Measurements from ENCODE around the gene TNS4.

GRCh38 chr17:40532520-40533253 lies 31.3 kb upstream of the TNS4 start:
- TF ChIP-seq, protein P1, sequence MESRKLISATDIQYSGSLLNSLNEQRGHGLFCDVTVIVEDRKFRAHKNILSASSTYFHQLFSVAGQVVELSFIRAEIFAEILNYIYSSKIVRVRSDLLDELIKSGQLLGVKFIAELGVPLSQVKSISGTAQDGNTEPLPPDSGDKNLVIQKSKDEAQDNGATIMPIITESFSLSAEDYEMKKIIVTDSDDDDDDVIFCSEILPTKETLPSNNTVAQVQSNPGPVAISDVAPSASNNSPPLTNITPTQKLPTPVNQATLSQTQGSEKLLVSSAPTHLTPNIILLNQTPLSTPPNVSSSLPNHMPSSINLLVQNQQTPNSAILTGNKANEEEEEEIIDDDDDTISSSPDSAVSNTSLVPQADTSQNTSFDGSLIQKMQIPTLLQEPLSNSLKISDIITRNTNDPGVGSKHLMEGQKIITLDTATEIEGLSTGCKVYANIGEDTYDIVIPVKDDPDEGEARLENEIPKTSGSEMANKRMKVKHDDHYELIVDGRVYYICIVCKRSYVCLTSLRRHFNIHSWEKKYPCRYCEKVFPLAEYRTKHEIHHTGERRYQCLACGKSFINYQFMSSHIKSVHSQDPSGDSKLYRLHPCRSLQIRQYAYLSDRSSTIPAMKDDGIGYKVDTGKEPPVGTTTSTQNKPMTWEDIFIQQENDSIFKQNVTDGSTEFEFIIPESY (IDR thresholded peaks at IDR 0.05; ENCODE audit: extremely low read depth, insufficient replicate concordance, low read length): no peak
- TF ChIP-seq SP1 (IDR thresholded peaks at IDR 0.05; ENCODE audit: low read depth) (no peak), CTCF (IDR thresholded peaks at IDR 0.05 in 2 of 3, conservative IDR thresholded peaks at IDR 0.05 in 1 of 3; ENCODE audit: borderline replicate concordance in 1 of 3, insufficient read depth in 1 of 3, low read depth in 2 of 3, low read length in 2 of 3) (no peak), SIN3A (IDR thresholded peaks at IDR 0.05; ENCODE audit: low read depth) (no peak), JUND (IDR thresholded peaks at IDR 0.05) (no peak), ZNF274 (IDR thresholded peaks at IDR 0.05; ENCODE audit: low read depth, low read length) (no peak), POLR2A (IDR thresholded peaks at IDR 0.05; ENCODE audit: borderline replicate concordance, extremely low read depth, insufficient read depth, insufficient read length) (no peak), ATF3 (IDR thresholded peaks at IDR 0.05) (no peak), RAD21 (IDR thresholded peaks at IDR 0.05; ENCODE audit: low read depth) (no peak), CEBPB (IDR thresholded peaks at IDR 0.05; ENCODE audit: low read depth) (no peak), EZH2 (IDR thresholded peaks at IDR 0.05) (no peak), MAX (IDR thresholded peaks at IDR 0.05) (no peak)
